ENCODE measurements around the gene DYNLL1. TPM values are rescaled to one million over a fixed set of nuclear protein-coding genes. Genes with fewer than 3 reads are reported as not detected.

Gene DYNLL1
- total and polyA plus RNA-seq, 2 donors (not counting 3 experiments of a cell fraction or from before 2014, with no cell fraction given) = 469 to 600 TPM

DNA sequence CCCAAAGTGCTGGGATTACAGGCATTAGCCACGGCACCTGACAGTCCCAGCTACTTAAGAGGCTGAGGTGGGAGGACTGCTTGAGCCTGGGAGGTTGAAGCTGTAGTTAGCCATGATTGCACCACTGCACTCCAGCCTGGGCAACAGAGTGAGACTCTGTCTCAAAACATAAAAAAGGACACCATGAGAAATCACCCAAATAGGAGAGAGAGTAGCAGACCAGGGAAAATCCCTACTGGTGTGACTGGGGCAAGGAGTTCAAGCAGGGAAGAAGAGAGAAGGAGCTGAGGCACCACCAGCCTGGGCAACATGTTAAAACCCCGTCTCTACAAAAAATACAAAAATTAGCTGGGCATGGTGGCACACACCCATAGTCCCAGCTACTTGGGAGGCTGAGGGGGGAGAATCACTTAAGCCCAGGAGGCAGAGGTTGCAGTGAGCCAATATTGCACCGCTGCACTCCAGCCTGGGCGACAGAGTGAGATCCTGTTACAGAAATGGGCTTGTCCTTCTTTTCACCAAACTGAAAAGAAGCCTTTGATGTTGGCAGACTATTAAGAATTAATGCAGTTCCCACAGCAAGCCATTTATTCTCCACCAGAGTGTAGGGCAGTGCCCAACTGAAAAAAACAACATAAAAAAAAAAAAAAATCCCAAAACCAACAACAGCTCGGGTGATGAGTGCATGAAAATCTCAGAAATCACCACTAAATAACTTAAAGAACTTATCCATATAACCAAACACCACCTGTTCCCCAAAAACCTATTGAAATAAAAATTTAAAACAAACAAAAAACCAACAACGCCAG lies 21.9 kb upstream of the DYNLL1 start:
- H3K4me1 ChIP-seq (ENCODE audit: control insufficient read depth, extremely low read depth, insufficient read depth, low read length) = peaks cover 9% of the 10 kb centered on the region
- H3K9me1 ChIP-seq (replicated peaks; ENCODE audit: control insufficient read depth, extremely low read depth, insufficient read depth, low read length) = no peaks in the 10 kb centered on the region
- no TSS peak for BruUV-seq (replicated peaks)
- FAIRE-seq = no peak
- CTCF ChIA-PET = interaction anchor here (0.8 to 1.7 kb wide), 11 partner anchors 8 to 498 kb away, joined by 3 to 8 read pairs (median 4); partner anchors contain the start of gene DYNLL1
- no peaks in the 10 kb centered on the region for H3K9me3 ChIP-seq (replicated peaks; ENCODE audit: control insufficient read depth, insufficient read depth, low read length)
- H2AFZ ChIP-seq (ENCODE audit: low read depth, low read length) = no peak overlapping the region
- no peak for DNase-seq (ENCODE audit: low read depth, low spot score)
- POLR2A ChIA-PET = interaction anchor here (1.5 kb wide), 1 partner anchor 23 kb away, joined by 11 read pairs; the partner anchor contains the start of gene DYNLL1
- peaks cover 6% of the 10 kb centered on the region for H3K79me2 ChIP-seq (ENCODE audit: control insufficient read depth, insufficient read depth, low read length)
- H3K27ac ChIP-seq (ENCODE audit: insufficient read depth, low read depth, low read length) = no peak overlapping the region
- no peak overlapping the region for H3K9ac ChIP-seq (replicated peaks; ENCODE audit: extremely low read depth, insufficient read depth, low read length)
- no peaks in the 10 kb centered on the region for H4K20me1 ChIP-seq (replicated peaks; ENCODE audit: control insufficient read depth, extremely low read depth, insufficient read depth, low read length)
- H3K4me2 ChIP-seq (ENCODE audit: insufficient read depth, low read length) = no peak overlapping the region
- intact Hi-C loops (cut with micrococcal nuclease) = no loop called here
- no peaks in the 10 kb centered on the region for H3K27me3 ChIP-seq (ENCODE audit: control insufficient read depth in 2 of 2, insufficient read depth in 2 of 2, low read length in 2 of 2)
- TF ChIP-seq MYC (IDR thresholded peaks at IDR 0.05; ENCODE audit: low read depth, low read length) = no peak
- no peak for TF ChIP-seq EZH2 (IDR thresholded peaks at IDR 0.05; ENCODE audit: borderline replicate concordance, low read depth, low read length, severe bottlenecking)
- no peak for TF ChIP-seq POLR2A (IDR thresholded peaks at IDR 0.05; ENCODE audit: low read depth, low read length)
- TF ChIP-seq POLR2AphosphoS5 (IDR thresholded peaks at IDR 0.05; ENCODE audit: insufficient read depth, low read depth, low read length) = no peak
- no peak for TF ChIP-seq FOS (IDR thresholded peaks at IDR 0.05; ENCODE audit: borderline replicate concordance, insufficient read depth, low read length)
- TF ChIP-seq, protein P1, sequence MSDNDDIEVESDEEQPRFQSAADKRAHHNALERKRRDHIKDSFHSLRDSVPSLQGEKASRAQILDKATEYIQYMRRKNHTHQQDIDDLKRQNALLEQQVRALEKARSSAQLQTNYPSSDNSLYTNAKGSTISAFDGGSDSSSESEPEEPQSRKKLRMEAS (IDR thresholded peaks at IDR 0.05; ENCODE audit: insufficient read depth, insufficient read length) = no peak
- no peak for TF ChIP-seq JUN (IDR thresholded peaks at IDR 0.05; ENCODE audit: borderline replicate concordance, insufficient read depth, insufficient read length, low read depth)
- TF ChIP-seq, protein P2, sequence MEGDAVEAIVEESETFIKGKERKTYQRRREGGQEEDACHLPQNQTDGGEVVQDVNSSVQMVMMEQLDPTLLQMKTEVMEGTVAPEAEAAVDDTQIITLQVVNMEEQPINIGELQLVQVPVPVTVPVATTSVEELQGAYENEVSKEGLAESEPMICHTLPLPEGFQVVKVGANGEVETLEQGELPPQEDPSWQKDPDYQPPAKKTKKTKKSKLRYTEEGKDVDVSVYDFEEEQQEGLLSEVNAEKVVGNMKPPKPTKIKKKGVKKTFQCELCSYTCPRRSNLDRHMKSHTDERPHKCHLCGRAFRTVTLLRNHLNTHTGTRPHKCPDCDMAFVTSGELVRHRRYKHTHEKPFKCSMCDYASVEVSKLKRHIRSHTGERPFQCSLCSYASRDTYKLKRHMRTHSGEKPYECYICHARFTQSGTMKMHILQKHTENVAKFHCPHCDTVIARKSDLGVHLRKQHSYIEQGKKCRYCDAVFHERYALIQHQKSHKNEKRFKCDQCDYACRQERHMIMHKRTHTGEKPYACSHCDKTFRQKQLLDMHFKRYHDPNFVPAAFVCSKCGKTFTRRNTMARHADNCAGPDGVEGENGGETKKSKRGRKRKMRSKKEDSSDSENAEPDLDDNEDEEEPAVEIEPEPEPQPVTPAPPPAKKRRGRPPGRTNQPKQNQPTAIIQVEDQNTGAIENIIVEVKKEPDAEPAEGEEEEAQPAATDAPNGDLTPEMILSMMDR (IDR thresholded peaks at IDR 0.05; ENCODE audit: extremely low read depth in 1 of 2, insufficient read depth in 1 of 2, low read depth in 1 of 2, low read length in 2 of 2) = no peak
- TF ChIP-seq GATA2 (IDR thresholded peaks at IDR 0.05; ENCODE audit: insufficient read depth, insufficient read length, low read depth, low read length) = no peak
- H3K36me3 ChIP-seq (ENCODE audit: control insufficient read depth in 2 of 2, extremely low read depth in 1 of 2, insufficient read depth in 2 of 2, low read length in 2 of 2) = no peaks in the 10 kb centered on the region
- dilution Hi-C loops (cut with MboI; ENCODE audit: extremely low pct_ligation_motif_present, low sequenced_read_pairs) = no loop called here
- no peak overlapping the region for H3K4me3 ChIP-seq (replicated peaks in 1 of 3; ENCODE audit: insufficient read depth in 1 of 3, low read depth in 1 of 3, low read length in 3 of 3)
